Right ventricle myocardium superior (tissue), 1 donor: Measurements from ENCODE around the gene SSBP3. TPM values are rescaled to one million over a fixed set of nuclear protein-coding genes. Genes with fewer than 3 reads are reported as not detected.

ENCODE experiments used
- ATAC-seq: fragments of 200-7000 bp; cut with Tn5 transposase; one replicate; pipeline ENCODE4 v1.9.1; 2020; ENCODE audit warnings: mild to moderate bottlenecking; ENCODE audit not compliant: poor library complexity
- DNase-seq: peaks from one replicate; pipeline ENCODE4 v3.0.0-alpha.2; 2020
- intact Hi-C: fragments of 100-400 bp; cut with DNase I; formaldehyde crosslinking; loops from one replicate; pipeline ENCODE4 v1.11.2; 2022
- total RNA-seq: library from RNA; stranded (reverse); fragmentation: NEBNext Ultra II Directional; extraction: Animal tissue kit (Norgen Biotek cat#: 25700); gene quantifications from one replicate; pipeline ENCODE4 v1.2.1, GENCODE V29; 2021
- donor health status: DM: no; HTN: yes; CAD: no; lungs with severe emphysema.

Gene SSBP3
- total RNA-seq, 1 donor from 2014 or later = 49.1 TPM

- peak; percentile 9 for ATAC-seq
- no peak for DNase-seq
- intact Hi-C loops = no loop called here
These were observed 63.2 kb downstream of the SSBP3 start for GRCh38 chr1:54342742-54343687.

- ATAC-seq (peak; percentile 11), DNase-seq (no peak)
- intact Hi-C loops = no loop called here
These were observed 63.9 kb downstream of the SSBP3 start for GRCh38 chr1:54342288-54342687.

GRCh38 chr1:54341763-54342162 is 64.4 kb downstream of the SSBP3 start:
- ATAC-seq (no peak), DNase-seq (no peak)
- intact Hi-C loops = no loop called here

- intact Hi-C loops = no loop called here
- DNase-seq (no peak), ATAC-seq (no peak)
These were observed 65.3 kb downstream of the SSBP3 start for GRCh38 chr1:54340878-54341277.

GRCh38 chr1:54340434-54340833 is 65.8 kb downstream of the SSBP3 start:
- ATAC-seq = no peak

GRCh38 chr1:54339126-54339525 is 67.1 kb downstream of the SSBP3 start:
- DNase-seq (no peak), ATAC-seq (no peak)
- intact Hi-C loops = no loop called here

More at GRCh38 chr1:54340434-54340833, 65.8 kb downstream of the SSBP3 start:
- intact Hi-C loops = no loop called here
- DNase-seq = no peak

- ATAC-seq (no peak), DNase-seq (no peak)
- intact Hi-C loops = no loop called here
These were observed 67.7 kb downstream of the SSBP3 start for GRCh38 chr1:54338464-54338863.

- no peak for ATAC-seq
- no peak for DNase-seq
- intact Hi-C loops = no loop called here
These were observed 68.3 kb downstream of the SSBP3 start for GRCh38 chr1:54337928-54338327.

GRCh38 chr1:54337034-54337433 is 69.2 kb downstream of the SSBP3 start:
- DNase-seq (no peak), ATAC-seq (no peak)
- intact Hi-C loops = no loop called here

GRCh38 chr1:54336116-54336515 is 70.1 kb downstream of the SSBP3 start:
- DNase-seq = no peak
- intact Hi-C loops = no loop called here

GRCh38 chr1:54335755-54336108 is 70.5 kb downstream of the SSBP3 start:
- DNase-seq = peak; percentile 67
- intact Hi-C loops = no loop called here
- ATAC-seq = peak; percentile 72

More at GRCh38 chr1:54336116-54336515, 70.1 kb downstream of the SSBP3 start:
- no peak for ATAC-seq

GRCh38 chr1:54335011-54335754 is 71.0 kb downstream of the SSBP3 start:
- no peak for DNase-seq
- peak; percentile 37 for ATAC-seq
- intact Hi-C loops = no loop called here

GRCh38 chr1:54332781-54333585 is 73.2 kb downstream of the SSBP3 start:
- intact Hi-C loops = no loop called here
- peak; percentile 15 for ATAC-seq
- DNase-seq = peak; percentile 69

- intact Hi-C loops = no loop called here
- ATAC-seq (no peak), DNase-seq (no peak)
These were observed 74.2 kb downstream of the SSBP3 start for GRCh38 chr1:54331843-54332463.

- intact Hi-C loops = no loop called here
- no peak for ATAC-seq
These were observed 75.0 kb downstream of the SSBP3 start for GRCh38 chr1:54331091-54331772.

GRCh38 chr1:54329312-54330003 is 76.7 kb downstream of the SSBP3 start:
- DNase-seq (no peak), ATAC-seq (no peak)
- intact Hi-C loops = no loop called here

More at GRCh38 chr1:54331091-54331772, 75.0 kb downstream of the SSBP3 start:
- no peak for DNase-seq

- DNase-seq (no peak), ATAC-seq (no peak)
- intact Hi-C loops = no loop called here
These were observed 78.0 kb downstream of the SSBP3 start for GRCh38 chr1:54328066-54328636.
